Iris pigment epithelial cell (primary cell): ENCODE measurements around the gene SRMS.

Source experiments
- DNase-seq: peaks from one replicate; pipeline ENCODE4 v3.0.0-alpha.2; 2011; ENCODE audit warnings: low read depth

SRMS gene

DNA sequence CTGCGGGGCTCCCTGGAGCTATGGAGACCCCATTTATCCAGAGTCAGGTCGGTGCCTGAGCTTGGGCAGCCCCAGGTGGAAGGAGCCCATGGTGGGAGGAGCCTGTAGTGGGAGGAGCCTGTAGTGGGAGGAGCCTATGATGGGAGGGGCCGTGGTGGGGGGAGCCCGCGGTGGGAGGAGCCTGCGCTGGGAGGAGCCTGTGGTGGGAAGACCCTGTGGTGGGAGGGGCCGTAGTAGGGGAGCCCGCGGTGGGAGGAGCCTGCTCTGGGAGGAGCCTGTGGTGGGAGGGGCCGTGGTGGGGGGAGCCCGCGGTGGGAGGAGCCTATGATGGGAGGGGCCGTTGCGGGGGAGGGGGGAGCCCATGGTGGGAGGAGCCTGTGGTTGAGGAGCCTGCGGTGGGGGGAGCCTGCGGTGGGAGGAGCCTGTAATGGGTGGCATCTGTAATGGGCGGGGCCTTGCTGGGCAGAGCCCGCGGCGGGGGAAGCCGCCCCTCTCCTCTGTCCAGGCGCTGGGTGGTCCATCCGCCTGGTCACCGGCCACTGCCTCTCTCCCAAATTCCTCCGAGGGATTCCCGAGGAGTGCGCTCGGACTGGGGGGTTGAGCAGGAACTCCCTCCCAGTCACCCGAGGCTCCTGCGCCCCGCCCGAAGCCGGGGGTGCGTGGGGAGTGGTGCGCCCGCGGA lies 5.8 kb upstream of the SRMS start:
- peak; percentile 81 for DNase-seq

DNA sequence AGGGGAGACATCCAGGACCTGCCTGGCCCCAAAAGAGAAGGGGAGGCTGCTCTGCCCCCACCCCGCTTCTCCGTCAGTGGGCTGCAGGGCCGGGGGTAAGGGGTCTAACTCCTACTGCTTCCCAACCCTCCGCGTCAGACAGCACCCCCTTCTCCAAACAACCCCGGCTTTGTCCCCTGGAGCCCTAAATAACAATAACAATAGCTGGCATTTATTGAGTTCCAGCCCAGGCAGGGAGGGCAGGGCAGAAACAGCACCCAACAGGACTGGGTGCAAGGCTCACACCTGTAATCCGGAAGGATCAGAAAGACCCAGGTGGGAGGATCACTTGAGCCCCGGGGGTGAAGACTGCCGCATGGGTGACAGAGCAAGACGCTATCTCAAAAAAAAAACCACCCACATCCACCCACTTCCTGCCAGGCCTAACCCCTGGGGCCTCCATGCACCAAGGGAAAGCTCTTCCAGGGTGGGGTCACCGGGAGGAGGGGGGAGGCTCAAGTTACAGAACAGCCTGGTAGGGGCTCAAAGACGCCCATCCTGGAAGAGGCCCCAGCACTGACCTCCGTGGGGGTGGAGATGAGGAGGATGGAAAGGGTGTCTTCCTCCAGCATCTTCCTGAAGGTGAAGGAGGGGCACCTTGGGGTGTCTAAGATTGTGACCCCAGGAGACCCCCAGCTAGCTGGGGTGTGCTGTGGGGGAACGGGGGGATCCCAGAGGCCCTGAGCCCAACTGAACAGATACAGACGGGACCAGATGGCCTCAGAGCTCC lies 5.1 kb upstream of the SRMS start:
- DNase-seq, result no peak

DNA sequence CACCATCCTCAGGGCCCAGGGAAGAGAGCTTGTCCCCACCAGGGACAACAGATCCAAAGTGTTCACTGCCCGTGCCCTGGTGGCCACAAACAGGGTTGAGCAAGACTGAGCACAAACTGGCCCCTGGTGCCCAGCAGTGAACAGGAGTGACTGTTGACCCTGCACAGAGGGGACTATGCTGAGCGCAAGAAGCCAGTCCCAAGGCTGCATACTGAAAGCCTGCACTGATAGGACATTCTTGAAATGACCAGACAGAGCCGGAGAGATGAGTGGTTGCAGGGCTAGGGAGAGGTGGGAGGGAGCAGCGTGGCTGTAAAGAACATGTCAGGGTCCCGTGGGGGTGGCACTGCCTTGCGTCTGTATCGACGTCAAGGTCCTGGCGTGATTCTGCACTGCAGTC lies 3.5 kb upstream of the SRMS start:
- no peak for DNase-seq

DNA sequence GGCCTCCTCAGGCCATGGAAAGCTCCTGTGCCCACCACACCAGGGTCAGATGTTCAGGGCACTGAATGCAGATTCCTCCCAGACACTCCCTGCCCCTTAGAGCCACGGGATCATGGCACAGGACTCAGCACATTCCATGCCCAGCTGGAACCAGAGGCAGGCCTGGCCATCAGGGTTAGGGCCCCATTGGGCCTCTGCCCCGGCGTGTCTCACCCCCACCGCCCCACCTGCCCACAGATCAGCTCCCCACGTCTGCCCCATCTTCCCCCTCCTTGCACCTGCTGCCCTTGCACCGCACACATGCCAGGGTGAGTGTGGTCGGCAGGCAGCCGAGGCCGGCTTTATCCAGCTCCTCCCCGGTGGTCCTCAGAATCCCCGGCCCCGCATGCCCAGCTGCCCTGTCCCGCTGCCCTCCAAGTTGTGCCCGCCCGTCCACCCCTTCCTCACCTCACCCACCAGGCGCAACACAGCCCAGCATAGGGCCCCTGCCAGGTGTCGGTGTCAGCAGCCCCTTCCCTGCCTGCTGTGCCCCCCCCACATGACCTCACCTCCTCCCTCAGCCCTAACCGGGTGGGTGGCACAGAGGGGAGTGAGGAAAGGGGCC lies 2.2 kb upstream of the SRMS start:
- no peak for DNase-seq

DNA sequence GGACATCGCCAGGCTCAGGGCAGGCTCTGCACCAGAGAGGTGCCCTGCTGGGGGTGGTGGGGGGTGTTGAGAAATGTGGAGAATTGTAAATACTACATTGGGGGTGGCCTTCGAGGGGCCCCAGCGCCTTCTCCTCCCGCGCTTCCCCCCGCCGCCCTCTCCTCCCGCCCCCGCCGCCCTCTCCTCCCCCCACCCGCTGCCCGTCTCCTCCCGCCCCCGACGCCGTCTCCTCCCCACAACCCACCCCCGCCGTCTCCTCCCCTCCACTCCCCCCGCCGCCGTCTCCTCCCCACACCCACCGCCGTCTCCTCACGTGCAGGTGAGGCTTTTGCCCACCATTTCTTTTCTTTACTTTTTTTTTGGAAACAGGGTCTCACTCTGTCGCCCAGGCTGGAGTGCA lies 1.5 kb upstream of the SRMS start:
- no peak for DNase-seq

DNA sequence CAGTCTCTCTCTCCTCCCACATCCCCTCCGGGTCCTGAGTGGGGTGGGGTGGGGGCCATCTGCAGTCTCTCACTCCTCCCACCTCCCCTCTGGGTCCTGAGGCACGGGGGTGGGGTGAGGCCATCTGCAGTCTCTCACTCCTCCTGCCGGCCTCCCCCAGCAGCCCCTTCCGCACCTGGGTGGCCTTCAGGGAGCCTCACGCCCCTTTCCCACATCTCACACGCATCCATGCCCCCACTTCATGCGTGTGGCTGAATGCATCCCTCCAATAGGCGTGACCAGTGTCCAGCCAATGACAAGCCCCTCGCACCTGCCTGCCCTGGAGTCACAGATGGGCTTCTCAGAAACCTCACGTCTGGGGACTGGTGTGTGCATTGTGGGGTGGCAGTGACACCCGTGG lies 993 bp upstream of the SRMS start:
- no peak for DNase-seq

DNA sequence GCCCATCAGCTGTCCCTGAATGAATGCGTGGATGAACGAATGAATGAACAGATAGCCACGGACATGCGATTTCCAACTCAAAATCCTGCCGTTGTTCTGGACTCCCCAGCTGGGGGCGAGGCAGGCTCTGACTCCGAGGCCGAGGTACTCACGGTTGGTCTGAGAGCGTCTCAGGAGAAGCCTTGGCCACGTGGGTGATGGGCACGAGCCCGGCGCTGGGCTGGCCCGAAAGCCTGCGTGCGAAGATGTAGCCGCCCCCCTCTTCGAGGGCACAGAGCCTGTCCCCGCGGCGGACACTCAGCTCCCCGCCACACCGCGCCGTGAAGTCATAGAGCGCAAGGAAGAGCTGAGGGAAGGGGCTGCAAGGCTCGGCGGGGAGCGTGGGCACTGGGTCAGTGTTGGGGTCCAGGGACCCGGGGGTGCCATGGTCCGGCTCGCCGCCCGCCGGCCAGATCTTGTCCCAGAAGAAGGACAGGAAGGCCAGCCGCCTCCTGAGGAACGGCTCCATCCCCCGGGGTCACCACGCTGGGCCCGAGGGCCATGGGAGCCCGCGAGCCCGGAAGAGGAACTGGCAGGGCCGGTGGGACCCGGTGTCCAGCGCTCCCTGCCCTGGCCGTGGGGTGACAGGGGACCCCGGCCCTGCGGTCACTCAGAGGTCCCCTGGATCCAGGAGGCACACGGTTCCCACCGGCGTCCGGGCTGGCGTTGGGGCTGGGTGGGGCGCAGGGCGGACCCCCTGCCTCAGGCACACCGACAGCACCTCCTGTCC lies 409 bp downstream of the SRMS start:
- DNase-seq, result no peak

DNA sequence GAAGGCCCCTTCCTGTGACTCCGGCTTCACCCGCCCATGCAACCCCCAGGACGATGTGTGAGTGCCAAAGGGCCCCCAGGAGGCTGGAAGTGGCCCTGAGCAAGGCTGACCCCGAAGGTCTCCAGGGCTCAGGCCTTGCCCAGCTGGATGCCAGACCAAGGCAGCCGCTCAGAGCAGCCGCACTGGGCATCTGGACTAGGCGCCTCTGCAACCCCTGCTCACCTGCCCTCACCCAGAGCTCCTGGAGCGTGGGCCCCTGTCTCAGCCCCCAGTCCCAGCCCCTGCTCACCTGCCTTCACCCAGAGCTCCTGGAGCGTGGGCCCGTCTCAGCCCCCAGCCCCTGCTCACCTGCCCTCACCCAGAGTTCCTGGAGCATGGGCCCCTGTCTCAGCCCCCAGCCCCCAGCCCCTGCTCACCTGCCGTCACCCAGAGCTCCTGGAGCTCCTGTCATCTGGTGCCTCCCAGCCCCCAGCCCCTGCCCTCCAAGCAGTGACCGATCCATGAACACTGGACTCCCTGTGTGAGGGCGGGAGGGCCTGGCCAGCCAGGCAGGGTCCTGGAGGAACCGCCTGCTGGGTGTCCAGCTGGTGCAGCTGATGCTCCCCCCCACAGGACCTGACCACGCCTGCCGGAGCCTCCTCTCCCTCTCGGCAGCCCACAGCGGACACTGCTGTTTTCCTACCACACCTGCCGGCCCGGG lies 1.1 kb downstream of the SRMS start:
- no peak for DNase-seq

DNA sequence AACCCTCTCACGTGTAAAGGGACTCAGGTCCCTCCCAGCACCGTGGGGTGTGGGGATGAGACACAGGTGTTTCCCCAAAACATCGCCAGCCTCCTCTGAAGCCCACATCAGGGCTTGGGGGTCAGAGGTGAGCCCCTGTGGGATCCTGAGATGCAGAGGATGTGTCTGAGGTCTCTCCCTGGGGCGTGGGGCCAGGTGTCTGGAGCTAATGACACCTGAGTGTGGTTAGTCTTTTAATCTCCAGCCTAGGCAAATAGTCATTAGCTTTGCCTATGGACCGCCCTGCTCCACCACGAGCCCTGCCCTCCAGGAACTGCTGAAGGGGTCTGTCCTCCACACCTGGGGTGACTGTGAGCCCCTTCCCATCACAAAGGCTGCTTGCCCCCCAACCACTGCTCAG lies 1.7 kb downstream of the SRMS start:
- no peak for DNase-seq

DNA sequence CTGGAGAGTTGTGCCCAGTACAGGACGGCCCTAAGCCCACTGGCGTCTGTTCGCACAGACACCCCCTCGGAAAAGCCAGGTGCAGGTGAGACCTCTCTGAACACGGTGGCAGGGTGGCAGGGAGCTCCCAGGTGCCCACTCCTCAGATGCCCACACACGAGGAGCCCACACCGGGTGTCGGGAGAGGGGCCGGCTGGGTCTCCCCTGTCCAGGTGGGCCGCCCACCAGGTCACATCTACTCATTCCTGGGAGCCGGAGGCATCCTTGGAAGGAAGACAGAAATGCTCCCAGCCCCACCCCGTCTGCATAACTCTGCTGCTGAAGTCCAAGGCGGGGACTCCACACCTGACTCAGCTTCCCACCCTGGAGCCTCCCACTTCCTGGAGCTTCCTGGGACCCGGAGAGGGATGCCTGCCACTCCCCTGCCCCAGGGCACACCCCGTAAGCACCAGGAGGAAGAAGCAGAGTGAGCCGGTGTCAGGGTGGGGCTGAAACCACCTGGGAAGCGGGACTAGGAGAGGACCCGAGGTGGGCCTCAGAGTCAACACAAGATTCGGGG lies 2.5 kb downstream of the SRMS start:
- DNase-seq, result no peak

DNA sequence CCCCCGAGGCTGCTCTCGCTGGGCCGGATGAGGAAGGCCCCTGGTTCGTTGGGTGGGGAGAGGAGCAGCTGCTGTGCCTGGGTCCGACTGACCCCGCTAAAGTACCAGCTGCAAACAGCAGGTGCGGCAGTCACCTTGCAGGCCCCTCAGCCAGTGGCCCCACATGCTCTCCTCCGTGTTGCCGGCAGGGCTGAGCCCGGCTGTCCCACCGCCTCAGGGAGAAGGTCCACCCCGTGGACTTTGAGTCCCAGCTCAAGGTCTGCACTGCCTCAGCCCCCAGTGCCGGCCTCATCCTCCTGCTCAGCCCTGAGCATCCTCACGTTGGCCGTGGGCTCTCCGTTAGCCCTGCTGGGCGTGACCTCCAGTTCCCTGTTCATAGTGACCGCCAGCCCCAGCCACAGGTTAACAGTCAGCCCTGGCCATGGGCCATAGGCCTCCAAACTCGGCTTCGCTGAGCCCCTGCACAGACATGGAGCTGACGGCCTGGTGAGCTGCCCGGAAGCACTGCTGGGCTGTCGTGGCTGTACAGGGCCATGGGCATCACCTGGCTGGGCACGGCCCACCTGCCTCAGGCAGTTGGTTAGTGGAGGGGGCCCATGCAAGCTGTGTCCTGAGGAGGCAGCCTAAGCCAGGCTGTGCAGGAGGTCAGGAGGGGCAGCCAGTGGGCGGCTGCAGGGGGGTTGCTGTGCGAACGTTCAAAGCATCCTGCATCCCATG lies 3.1 kb downstream of the SRMS start:
- DNase-seq, result no peak

DNA sequence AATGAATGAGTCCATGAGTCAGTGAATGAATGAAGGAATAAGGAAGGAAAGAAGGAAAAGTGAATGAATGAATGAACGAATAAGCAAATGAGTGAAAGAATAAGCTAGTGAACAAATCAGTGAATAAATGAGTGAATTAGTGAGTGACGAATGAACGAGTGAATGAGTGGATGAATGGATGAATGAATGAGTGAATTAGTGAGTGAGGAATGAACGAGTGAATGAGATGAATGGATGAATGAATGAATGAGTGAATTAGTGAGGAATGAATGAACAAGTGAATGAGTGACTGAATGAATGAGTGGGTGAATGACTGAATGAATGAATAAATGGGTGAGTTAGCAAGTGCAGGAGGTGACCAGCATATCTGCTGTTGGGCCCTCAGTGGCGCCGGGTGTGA lies 3.8 kb downstream of the SRMS start:
- no peak for DNase-seq

DNA sequence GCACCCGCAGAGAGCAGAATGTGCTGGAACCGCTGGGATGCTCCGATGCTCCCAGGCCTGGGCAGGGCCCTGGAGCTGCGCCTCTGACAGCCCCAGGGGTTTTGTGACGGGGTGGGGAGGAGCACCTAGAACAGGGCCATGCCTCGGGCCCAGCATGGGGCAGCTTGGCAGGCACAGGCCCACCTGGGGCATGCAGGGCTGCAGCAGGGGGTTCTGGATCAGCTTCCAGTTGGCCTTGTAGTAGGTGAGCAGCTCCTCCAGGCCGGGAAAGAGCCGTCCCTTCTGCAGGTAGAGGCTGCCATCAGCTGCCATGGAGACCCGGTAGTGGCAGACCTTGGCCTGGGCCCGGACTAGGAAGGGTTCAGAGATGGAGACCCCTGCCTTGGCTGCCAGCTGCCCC lies 4.4 kb downstream of the SRMS start:
- DNase-seq, result no peak

DNA sequence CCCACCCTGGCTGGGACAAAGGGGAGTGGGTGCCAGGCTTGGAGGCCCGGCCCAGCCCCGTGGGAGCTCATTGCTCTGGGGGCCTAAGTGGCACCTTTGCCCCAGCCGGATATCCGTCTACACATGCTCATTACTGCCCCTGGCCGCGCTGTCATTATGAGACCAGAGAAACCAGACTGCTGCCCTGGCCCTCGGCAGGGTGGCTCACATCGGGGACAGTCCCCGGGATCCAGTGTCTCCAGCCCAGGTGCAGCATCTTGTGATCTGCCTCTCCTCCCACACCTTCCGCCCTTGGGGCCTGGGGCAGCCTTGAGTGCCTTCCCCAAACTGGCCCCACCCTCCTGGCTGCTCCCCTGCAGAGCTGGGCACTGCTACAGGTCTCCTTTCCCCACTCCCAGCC lies 4.9 kb downstream of the SRMS start:
- no peak for DNase-seq

DNA sequence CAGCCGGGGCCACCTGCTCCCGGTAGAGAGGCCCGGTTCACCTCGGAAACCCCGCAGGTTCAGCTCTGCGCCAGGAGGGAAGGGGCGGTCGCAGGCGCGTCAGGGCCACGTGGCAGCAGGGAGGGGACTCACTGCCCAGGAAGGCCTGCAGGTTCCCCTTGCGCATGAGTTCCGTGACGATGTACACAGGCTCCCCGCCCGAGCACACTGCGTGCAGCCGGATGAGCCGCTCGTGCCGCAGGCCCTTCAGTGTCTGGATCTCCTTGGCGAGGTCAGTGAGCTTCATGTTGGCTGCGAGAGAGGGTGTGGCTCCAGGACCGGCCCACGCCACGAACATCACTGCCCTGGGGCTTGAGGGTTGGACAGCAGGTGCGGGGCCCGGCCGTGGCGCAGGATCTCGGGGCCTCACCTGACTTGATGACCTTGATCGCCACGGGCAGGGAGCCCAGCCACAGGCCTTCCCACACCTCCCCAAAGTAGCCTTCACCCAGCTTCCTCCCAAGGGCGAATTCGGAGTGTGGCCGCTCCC lies 5.5 kb downstream of the SRMS start:
- DNase-seq, result no peak

DNA sequence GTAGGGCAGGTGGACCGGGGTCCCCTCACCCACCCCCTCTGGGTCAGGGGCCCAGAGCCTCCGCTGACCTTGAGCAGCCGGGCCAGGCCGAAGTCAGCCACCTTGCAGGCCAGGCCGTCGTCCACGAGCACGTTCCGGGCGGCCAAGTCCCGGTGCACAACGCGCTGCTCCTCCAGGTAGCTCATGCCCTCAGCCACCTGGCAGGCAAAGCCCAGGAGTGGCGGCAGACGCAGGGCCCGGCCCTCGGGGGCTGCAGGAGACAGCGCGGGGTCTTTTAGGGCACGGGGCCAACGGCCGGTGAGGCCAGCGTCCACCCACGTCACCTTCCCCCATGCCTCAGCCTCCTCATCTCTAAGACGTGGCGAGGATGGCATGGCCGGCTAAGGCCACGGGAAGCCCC lies 6.2 kb downstream of the SRMS start:
- no peak for DNase-seq

DNA sequence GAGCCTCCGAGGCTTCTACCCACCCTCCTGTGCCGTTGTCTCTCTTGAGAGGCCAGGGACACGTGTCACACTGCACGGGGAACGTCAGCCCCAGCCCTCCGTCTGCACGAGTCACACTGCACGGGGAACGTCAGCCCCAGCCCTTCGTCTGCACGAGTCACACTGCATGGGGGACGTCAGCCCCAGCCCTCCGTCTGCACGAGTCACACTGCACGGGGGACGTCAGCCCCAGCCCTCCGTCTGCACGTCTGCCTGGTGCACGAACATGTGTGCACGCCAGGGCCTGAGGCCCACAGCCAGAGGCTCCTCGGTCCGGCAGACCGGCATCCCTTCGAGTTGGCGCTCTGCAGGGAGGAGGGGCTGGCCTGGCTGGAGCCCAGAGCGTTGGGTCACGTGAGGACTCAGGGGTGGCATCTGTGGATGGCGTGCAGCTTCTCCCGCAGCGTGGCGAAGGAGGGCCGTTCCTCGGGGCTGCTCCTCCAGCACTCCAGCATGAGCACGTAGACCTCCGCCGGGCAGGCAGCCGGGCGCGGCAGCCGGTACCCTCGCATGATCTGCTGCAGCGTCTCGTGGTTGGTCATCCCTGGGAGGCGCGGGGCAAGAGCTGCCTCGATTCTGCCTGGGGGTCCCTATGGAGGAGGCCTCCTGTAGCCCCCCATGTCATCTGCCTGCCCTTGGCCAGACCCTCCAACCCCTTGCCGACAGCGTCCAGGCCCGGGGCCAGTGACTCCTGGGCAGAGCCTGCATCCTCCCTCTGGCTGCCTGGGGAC lies 6.9 kb downstream of the SRMS start:
- DNase-seq, result no peak

DNA sequence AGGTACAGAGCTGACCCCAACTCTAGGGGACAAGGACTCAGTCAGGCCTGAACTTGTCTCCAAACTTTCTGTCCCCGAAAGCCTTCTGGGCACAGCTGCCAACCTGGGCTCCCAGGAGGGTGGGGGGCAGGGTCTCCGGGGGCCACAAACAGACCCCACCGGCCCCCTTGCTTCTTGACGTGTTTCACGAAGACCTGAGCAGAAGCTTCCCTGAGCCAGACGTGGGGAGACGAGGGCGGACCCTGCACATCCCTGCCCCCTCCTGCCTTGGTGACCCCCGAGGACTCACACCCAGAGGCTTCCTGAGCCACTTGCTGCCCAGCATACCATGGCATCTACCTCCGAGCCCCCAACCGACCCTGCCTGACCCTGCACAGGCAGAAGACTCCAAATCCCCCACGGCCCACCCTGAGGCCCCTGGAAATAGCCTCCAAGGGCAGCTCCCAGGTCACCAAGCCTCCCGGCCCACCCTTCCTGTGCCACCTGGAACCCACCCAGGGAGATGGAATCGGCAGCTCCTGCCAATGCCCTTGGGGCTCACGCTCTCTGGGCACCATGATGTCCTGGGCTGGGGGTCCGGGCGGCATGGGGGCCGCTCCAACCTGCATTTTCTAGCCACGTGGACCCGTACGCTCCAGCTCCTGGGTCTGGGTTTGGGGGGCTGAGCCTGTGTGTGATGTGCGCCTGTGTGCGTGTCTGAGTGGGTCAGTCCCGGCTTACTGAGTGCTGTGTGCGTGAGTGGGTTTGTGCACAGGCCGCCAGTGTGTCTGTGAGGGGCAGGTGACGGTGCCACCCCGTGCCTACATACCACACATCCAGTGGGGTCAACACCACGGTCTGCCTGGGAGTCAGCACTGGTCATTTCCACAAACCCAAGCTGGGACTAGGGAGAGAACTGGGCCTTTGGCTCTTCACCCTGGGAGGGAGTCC lies 7.8 kb downstream of the SRMS start:
- no peak for DNase-seq

DNA sequence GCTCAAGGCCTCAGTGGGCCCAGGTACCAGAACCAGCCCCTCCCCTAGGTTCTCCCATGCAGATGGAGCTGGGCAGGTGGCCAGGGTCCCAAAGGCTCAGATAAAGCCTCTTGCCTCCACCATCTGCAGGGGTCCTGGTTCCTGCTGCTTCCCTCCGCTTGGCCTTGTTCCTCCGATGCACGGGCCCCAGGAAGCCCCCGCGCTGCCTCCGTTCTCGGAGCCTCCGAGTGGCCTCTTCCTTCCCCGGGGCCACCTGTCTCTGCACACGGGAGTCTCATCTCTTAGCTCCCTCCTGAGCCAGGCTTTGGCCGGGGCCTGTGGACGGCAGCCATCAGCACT lies 8.5 kb downstream of the SRMS start:
- no peak for DNase-seq
